Transverse colon (tissue), 4 donors: ENCODE results near the gene RPTOR.

Experiments used
- POLR2A ChIP-seq: fragments of 450-650 bp; IDR thresholded peaks from one replicate; pipeline ENCODE4 v1.6.1; 2016; ENCODE audit warnings: antibody characterized with exemption, mild to moderate bottlenecking, moderate library complexity
- POLR2AphosphoS5 ChIP-seq, 3 donors: sonication (generic); formaldehyde crosslinking; IDR thresholded peaks; one replicate each; pipeline ENCODE4 v1.6.1; 2016; ENCODE audit warnings: antibody characterized with exemption in 3 of 3
- TF ChIP-seq, protein P1 (sequence below), 5 experiments: fragments of 200-600 bp in 3 of 5; fragments of 450-650 bp in 2 of 5; sonication (generic) in 3 of 5; IDR thresholded peaks; 1 replicate in 2 of 5; 2 replicates in 3 of 5; pipeline ENCODE4 v1.5.1; 2016 to 2017; ENCODE audit warnings: antibody characterized with exemption in 5 of 5, inconsistent platforms in 3 of 5, mild to moderate bottlenecking in 2 of 5, moderate library complexity in 1 of 5

DNA sequence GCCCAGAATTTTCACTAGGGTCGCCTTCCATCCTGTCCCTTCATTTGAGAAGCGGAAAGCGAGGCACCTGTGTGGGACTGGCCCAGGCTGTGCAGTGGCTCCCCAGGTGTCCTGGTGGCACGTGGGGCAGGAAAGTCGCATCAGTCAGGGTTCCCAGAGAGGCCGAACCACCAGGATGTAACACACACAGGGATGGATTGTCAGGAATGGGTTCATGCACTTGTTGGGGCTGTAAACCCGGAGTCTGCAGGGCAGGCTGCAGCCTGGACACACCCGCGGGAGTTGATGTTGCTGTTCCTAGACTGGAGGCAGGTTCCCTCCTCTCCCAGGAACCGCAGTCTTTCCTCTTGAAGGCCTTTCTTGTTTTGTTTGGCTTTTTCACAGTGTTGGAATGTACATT, 30.7 kb upstream of the RPTOR start:
- TF ChIP-seq POLR2A (no peak), POLR2AphosphoS5 (IDR thresholded peaks at IDR 0.05) (no peak)
- TF ChIP-seq, protein P1, sequence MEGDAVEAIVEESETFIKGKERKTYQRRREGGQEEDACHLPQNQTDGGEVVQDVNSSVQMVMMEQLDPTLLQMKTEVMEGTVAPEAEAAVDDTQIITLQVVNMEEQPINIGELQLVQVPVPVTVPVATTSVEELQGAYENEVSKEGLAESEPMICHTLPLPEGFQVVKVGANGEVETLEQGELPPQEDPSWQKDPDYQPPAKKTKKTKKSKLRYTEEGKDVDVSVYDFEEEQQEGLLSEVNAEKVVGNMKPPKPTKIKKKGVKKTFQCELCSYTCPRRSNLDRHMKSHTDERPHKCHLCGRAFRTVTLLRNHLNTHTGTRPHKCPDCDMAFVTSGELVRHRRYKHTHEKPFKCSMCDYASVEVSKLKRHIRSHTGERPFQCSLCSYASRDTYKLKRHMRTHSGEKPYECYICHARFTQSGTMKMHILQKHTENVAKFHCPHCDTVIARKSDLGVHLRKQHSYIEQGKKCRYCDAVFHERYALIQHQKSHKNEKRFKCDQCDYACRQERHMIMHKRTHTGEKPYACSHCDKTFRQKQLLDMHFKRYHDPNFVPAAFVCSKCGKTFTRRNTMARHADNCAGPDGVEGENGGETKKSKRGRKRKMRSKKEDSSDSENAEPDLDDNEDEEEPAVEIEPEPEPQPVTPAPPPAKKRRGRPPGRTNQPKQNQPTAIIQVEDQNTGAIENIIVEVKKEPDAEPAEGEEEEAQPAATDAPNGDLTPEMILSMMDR (IDR thresholded peaks at IDR 0.05): no peak
